Epidermal melanocyte (primary cell): ENCODE results near the gene S1PR3.
"Not testable (repeated sequence)": the region's sequence is repeated elsewhere in the genome, so short reads cannot be mapped to it uniquely, and the experiment has no call there.

Experiments used
- DNase-seq: peaks from one replicate; pipeline ENCODE4 v3.0.0; 2011; ENCODE audit warnings: low spot score; ENCODE audit not compliant: insufficient read length

Gene S1PR3

DNA sequence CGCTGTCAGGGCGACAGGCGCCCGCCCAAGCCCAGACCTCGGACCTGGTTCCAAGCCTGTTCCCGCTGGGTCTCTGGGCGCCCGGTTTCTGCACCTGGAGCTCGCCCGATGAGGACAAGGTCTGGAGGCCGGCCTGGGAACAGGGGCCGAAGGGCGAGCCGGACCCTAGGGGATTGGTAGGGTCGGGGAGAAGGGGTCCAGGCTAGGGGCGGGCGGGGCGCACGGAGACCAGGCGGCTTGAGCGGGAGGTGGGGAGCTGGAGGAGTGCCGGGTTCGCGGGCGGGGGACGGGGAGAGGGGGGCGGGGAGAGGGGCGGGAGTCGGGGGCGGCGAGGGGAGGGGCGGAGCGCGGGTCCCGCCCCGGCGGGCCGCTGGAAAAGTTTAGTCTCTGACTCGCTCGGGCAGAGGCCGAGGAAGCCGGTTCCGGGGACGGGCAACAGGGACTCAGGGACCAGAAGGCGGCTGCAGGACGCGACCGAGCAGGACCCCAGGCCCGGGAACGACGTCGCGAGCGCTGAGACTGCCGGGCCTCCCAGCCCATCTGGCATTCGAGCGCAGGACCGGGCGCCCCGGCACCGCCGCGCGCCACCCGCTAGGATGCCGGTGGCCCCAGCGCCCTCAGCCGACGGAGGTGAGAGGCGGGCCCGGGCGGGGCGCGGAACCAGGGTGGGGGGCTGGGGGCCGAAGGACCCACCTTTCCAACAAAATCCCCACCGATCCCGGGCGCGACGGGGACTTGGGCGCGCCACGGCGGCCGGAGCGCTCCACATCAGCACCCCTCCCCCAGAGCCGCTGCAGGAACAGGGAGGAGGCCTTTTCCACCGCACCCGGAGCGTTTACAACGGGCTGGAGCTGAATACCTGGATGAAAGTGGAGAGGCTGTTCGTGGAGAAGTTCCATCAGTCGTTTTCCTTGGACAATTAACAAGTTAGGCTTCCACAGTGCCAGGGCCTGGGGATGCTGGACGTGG is at the start of gene S1PR3:
TSS of gene S1PR3 (plus strand) at position 403 of the 969 bp plus-strand sequence. CDS start 9,733 bp downstream, outside the sequence.
- DNase-seq = peak; percentile 64

GRCh38 chr9:88941586-88941985 is 49.7 kb upstream of the S1PR3 start:
- not testable (repeated sequence) for DNase-seq

GRCh38 chr9:88942411-88942810 is 48.9 kb upstream of the S1PR3 start:
- DNase-seq = no peak

- DNase-seq = no peak
Observed at GRCh38 chr9:88945636-88946333, 45.5 kb upstream of the S1PR3 start.

DNA sequence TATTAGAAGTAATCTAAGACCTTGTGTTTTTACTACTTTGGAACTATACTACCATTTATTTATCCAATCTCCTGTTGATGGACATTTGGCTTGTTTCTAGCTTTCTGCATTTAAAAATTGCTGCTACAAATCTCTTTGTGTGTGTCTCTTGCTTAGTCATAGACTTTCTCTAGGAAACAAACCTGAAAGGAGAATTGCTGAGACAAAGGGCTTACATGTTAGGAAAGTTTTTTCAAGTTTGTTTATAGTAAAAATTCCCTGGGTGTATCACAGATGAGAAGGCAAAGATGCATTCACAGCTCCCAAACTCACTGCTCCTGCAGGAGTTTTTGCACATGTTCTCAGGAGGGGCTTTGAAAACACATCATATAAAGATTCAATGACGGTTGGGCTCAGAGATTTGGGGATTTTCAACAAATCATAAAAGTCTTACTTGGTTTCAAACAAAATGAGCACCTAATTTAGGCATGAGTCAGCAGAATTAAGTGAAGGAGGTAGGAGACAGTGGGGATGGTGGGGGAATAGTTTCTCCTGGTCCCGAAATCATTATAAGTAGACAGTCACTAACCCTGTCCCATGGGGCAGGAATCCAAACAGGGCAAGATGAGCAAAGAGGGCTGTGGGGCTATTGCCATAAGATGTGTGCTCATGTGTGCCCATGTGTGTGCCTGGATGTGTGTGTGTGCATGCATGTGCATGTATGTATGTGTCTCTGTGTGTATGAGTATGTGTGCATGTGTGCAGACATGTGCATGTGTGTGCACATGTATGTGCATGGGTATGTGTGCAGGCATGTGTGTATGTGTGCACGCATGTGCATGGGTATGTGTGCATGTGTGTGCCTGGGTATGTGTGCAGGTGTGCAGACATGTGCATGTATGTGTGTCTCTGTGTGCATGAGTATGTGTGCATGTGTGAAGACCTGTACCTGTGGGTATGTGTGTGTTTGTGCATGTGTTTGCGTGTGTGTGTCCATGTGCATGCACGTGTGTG is 43.4 kb upstream of the S1PR3 start:
- no peak for DNase-seq

GRCh38 chr9:88949425-88949824 is 41.8 kb upstream of the S1PR3 start:
- no peak for DNase-seq

GRCh38 chr9:88949961-88950340 is 41.3 kb upstream of the S1PR3 start:
- no peak for DNase-seq

DNA sequence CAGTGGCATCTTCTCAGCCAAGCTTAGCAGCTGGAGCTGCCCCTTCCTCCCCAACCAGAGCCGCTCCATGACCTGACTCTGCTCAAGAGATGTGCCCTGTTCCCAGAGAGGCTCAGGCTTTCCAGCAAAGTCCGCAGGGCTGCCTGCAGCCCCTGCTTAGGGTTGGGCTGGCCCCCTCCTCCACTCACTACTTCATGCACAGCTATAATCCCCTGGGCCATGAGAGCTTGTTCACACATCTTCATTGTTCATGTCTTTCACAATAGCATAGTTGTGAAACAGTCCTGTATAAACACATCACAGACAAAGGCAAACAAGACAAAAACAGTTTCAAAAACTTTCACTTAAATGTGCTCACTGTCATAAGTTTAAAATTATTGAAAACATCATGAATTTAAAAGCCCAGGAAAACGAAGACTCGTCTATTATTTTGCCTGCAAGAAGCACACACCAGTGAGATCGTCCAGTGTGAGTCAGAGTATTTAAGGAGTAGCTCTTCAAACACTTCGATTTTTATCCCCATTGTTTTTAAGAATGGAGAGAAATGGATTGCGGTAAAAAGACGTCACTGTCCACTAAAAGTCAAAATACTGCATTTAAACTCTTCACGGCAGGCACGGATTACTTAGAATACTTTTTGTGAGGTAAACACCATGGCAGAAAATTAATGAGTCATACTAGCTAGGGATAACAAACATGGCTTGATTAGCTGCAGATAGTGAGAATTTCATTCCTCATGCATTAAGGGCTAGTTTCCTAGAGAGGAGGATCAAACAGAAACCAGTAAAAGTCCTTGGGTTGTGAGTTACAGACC is 40.7 kb upstream of the S1PR3 start:
- no peak for DNase-seq

DNA sequence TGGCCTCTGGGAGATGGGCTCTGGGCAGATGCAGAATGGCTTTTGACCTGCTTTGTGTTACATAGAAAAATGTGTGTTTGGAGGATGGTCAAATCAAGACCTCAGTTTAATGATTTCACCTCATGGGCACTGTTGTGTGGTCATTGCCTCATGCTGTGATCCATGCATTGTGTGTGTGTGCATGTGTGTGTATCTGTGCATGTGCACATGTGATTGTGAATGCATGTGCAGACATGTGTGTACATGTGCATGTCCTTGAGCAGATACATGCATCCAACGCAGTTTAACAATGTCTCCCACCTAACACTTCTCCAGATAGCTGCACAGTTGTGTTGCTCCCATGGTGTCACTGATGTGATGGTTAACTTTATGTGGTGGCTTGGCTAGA is 40.1 kb upstream of the S1PR3 start:
- DNase-seq = no peak

GRCh38 chr9:88952086-88952615 is 39.1 kb upstream of the S1PR3 start:
- DNase-seq = no peak

DNA sequence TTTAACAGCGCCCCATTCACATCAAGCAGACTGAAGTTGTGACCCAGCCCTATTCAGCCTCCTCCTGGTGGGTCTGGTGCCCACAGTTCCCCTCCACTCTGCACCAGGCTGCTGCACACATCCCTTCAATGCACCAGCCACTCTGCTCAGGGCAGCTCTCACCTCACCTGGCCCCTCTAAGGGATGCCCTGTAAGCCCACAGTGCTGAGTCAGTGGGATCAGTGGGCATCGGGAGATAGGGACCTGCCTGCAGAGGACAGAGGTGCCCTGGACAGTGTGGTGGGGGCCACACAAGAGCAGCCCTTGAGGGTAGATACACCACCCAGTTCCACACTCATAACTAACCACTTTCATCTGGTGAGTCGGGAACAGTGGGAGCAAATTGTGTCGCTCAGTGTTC is 38.3 kb upstream of the S1PR3 start:
- DNase-seq = no peak

GRCh38 chr9:88953381-88954029 is 37.8 kb upstream of the S1PR3 start:
- DNase-seq = peak; percentile 92

DNA sequence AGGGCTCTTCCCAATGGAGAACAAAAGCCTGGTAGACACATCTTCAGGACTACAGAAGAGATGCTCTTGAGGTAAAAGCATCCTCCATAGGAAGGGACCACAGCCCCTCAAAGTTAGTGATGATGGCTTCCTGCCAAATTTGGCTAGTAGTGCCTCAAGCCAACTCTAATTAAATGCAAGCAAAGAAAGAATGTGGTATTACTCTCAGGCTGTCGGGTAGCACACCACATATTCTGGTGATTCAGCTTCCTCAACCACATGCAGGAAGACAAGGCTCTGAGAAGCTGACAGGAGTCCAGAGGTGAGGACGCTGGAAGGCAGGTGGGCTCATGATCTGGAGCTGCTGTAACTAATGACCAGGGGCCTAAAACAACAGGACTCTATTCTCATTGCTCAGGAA is 37.2 kb upstream of the S1PR3 start:
- no peak for DNase-seq

GRCh38 chr9:88957526-88957925 is 33.7 kb upstream of the S1PR3 start:
- no peak for DNase-seq

DNA sequence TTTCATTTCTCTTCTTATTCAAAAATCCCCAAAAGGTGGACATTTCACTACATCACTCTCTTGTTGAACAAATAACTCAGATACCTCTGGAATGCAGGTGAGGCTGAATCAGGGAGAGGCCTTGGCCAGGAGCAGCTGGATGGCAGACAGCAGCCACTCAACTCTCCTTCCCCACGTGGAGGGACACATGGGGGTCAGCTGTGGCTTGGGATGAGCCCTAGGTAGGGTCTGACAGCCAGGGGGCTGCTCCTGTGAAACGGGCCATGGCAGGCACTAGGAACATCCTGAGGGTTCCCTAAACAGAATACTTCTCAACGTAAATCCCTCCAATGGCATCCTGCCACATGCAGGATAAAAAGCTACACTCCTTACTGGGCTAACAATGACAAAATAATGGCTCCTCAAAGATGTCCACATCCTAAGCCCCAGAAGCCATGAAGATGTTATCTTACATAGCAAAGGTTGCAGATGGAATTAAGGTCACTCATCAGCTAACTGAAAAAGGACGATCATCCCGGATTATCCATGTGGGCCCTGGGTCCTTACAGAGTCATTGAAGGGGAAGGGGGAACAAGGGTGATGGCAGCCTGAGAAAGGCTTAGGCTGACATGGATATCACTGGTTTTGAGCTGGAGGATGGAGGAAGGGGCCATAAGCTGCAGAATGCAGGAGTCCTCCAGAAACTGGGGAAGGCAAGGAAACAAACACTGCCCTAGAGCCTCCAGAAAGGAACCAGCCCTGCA is 31.4 kb upstream of the S1PR3 start:
- DNase-seq = no peak

DNA sequence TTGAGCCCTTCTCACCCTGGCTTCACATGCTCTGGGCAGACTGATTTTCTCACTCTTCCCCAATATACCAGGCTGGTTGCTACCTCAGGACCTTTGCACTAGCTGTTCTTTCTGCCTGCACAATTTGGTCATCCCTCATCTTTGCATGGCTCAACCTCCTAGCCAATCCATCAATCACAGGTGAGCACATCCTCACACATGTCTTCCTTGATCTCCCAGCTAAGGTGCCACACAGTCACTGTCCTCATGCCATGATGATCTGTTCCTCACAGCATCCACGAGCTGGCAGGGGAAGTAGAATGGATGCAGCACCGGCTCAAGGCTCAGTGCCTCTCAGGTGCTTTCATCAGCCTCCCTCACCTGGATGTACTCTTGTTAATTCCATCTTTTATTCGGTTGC is 30.6 kb upstream of the S1PR3 start:
- DNase-seq = no peak

GRCh38 chr9:88965473-88965872 is 25.8 kb upstream of the S1PR3 start:
- DNase-seq = no peak

- no peak for DNase-seq
Observed at GRCh38 chr9:88966894-88967676, 24.2 kb upstream of the S1PR3 start.
